Heart left ventricle (tissue), 13 donors: Measurements from ENCODE around the gene NUP62.

Experiments used
- CTCF ChIP-seq, 12 donors: fragments of 200-600 bp; sonication (generic) in 4 of 12; IDR thresholded peaks; one replicate each; pipeline versions ENCODE4 v1.5.0 to v1.8.0; 2018 to 2022; ENCODE audit warnings: antibody characterized with exemption in 12 of 12, mild to moderate bottlenecking in 5 of 12
- POLR2A ChIP-seq, 2 donors: fragments of 450-650 bp; IDR thresholded peaks; one replicate each; pipeline ENCODE4 v1.6.1; 2017; ENCODE audit warnings: antibody characterized with exemption in 2 of 2, mild to moderate bottlenecking in 2 of 2, moderate library complexity in 2 of 2
- donor health status: ischemic (EF 13 %, LVEDD 7.1; RV severe dilation, severe dysfunction).
- donor health status: DM: no; HTN: yes; CAD: no.
- donor health status: DM: no; HTN: no; CAD: no.
- donor health status: ischemic (EF 25% LVEDD 6.9; RV normal size, moderate dysfunction).
- donor health status: ischemic (EF 25% LVEDD 5.7; RV mildly dilated, moderate dysfunction).
- donor health status: ischemic (EF 35%, LVEDD 5.7; RV mildly dilated, moderate dysfunction).
- donor health status: nonischemic (EF 11% LVEDD 7.7; RV severe dilation, severe dysfunction).
- donor health status: DM: yes; HTN: yes; CAD: no.
- donor health status: PGD.
- donor health status: ischemic (EF 29% LVEDD 5.4; RV normal size, mild dysfunction).
- donor health status: nonischemic (EF 23%, LVEDD 6.1; RV moderate dilation, normal function).

- TF ChIP-seq POLR2A (IDR thresholded peaks at IDR 0.05) (peak in 1 of 2 donors; percentile 67), CTCF (IDR thresholded peaks at IDR 0.05) (no peak)
Measured at GRCh38 chr19:49866933-49867782, 62.1 kb downstream of the NUP62 start, which contains the start of gene PNKP.
